RWPE2 (cell line): ENCODE measurements around the gene NR6A1.

ENCODE experiments used
- ATAC-seq: fragments of 200-7000 bp; cut with Tn5 transposase; 3 replicates; pipeline ENCODE4 v1.9.1; 2021; ENCODE audit warnings: low read depth
- DNase-seq: peaks from one replicate; pipeline ENCODE4 v3.0.0-alpha.2; 2020; ENCODE audit warnings: low spot score
- H3K27ac ChIP-seq: fragments of 450-650 bp; 2 replicates; pipeline ENCODE4 v1.5.1; 2017; ENCODE audit warnings: mild to moderate bottlenecking; ENCODE audit not compliant: poor library complexity, severe bottlenecking
- H3K27me3 ChIP-seq: fragments of 250-450 bp; sonication (Bioruptor Pico); 2 replicates; pipeline ENCODE4 v1.5.1; 2021; ENCODE audit warnings: mild to moderate bottlenecking, moderate library complexity; ENCODE audit not compliant: insufficient read depth, poor library complexity, severe bottlenecking
- H3K36me3 ChIP-seq: fragments of 250-450 bp; sonication (Bioruptor Pico); 2 replicates; pipeline ENCODE4 v1.5.1; 2020; ENCODE audit warnings: low read depth, mild to moderate bottlenecking, moderate library complexity
- H3K4me1 ChIP-seq: fragments of 250-450 bp; sonication (Bioruptor Pico); 2 replicates; pipeline ENCODE4 v1.5.1; 2021; ENCODE audit warnings: mild to moderate bottlenecking, moderate library complexity; ENCODE audit not compliant: insufficient read depth, poor library complexity, severe bottlenecking
- H3K4me3 ChIP-seq: fragments of 250-450 bp; sonication (Bioruptor Pico); 2 replicates; pipeline ENCODE4 v1.5.1; 2021; ENCODE audit warnings: mild to moderate bottlenecking, moderate library complexity; ENCODE audit not compliant: severe bottlenecking
- H3K9me3 ChIP-seq: fragments of 250-450 bp; sonication (Bioruptor Pico); 2 replicates; pipeline ENCODE4 v1.5.1; 2021; ENCODE audit warnings: mild to moderate bottlenecking, moderate library complexity; ENCODE audit not compliant: severe bottlenecking
- CTCF ChIP-seq: fragments of 450-650 bp; IDR thresholded peaks from one replicate; pipeline ENCODE4 v1.5.1; 2017; ENCODE audit warnings: mild to moderate bottlenecking, moderate library complexity; ENCODE audit not compliant: poor library complexity, severe bottlenecking

NR6A1 gene

GRCh38 chr9:124514874-124515273 lies 256.2 kb downstream of the NR6A1 start:
- no peak for DNase-seq
- H3K9me3 ChIP-seq = no peaks in the 10 kb centered on the region
- TF ChIP-seq CTCF = no peak
- H3K4me1 ChIP-seq = no peaks in the 10 kb centered on the region
- H3K4me3 ChIP-seq = no peak overlapping the region
- H3K27ac ChIP-seq = no peak overlapping the region
- ATAC-seq = no peak
- H3K27me3 ChIP-seq = no peaks in the 10 kb centered on the region
- no peaks in the 10 kb centered on the region for H3K36me3 ChIP-seq

- no peak overlapping the region for H3K27ac ChIP-seq
- H3K36me3 ChIP-seq = no peaks in the 10 kb centered on the region
- no peak overlapping the region for H3K4me3 ChIP-seq
- DNase-seq = no peak
- H3K9me3 ChIP-seq = no peaks in the 10 kb centered on the region
- H3K4me1 ChIP-seq = no peaks in the 10 kb centered on the region
- TF ChIP-seq CTCF = no peak
- no peaks in the 10 kb centered on the region for H3K27me3 ChIP-seq
- no peak for ATAC-seq
Observed at GRCh38 chr9:124514125-124514524, 257.0 kb downstream of the NR6A1 start.

- Histone ChIP-seq H3K4me3 (no peak overlapping the region), H3K27me3 (no peaks in the 10 kb centered on the region), H3K36me3 (no peaks in the 10 kb centered on the region), H3K27ac (no peak overlapping the region), H3K4me1 (no peaks in the 10 kb centered on the region), H3K9me3 (no peaks in the 10 kb centered on the region)
- no peak for TF ChIP-seq CTCF
- DNase-seq (no peak), ATAC-seq (no peak)
Observed at GRCh38 chr9:124513376-124513994, 257.6 kb downstream of the NR6A1 start.

- Histone ChIP-seq H3K4me1 (no peaks in the 10 kb centered on the region), H3K27me3 (no peaks in the 10 kb centered on the region), H3K36me3 (no peaks in the 10 kb centered on the region), H3K9me3 (no peaks in the 10 kb centered on the region), H3K4me3 (no peak overlapping the region), H3K27ac (no peak overlapping the region)
- ATAC-seq (no peak), DNase-seq (no peak)
- no peak for TF ChIP-seq CTCF
Observed at GRCh38 chr9:124512806-124513204, 258.3 kb downstream of the NR6A1 start.

- Histone ChIP-seq H3K4me1 (no peaks in the 10 kb centered on the region), H3K4me3 (no peak overlapping the region), H3K27me3 (no peaks in the 10 kb centered on the region), H3K36me3 (no peaks in the 10 kb centered on the region), H3K9me3 (no peaks in the 10 kb centered on the region), H3K27ac (no peak overlapping the region)
- no peak for DNase-seq
- TF ChIP-seq CTCF = no peak
- ATAC-seq = no peak
Observed at GRCh38 chr9:124511891-124512805, 259.0 kb downstream of the NR6A1 start.
